A673 (cell line): Measurements from ENCODE around the gene LDLRAD3. TPM values are rescaled to one million over a fixed set of nuclear protein-coding genes. Genes with fewer than 3 reads are reported as not detected.

Experiments
- BruUV-seq: library from RNA; stranded (reverse); fragments of 400-500 nt; replicated peaks from 2 replicates; lab custom pipeline; 2021; lab: Mats Ljungman, UMichigan
- CTCF ChIA-PET: fragments of 300-600 bp; sonication (Branson Sonifier 250); formaldehyde crosslinking; loops from one replicate; lab custom pipeline; 2022; ENCODE audit warnings: antibody characterized with exemption; lab: Charles Lee
- POLR2A ChIA-PET: fragments of 300-600 bp; sonication (Branson Sonifier 250); formaldehyde crosslinking; loops from one replicate; lab custom pipeline; 2022; ENCODE audit warnings: antibody characterized with exemption; ENCODE audit not compliant: low non-redundant PET; lab: Charles Lee
- DNase-seq: peaks from one replicate; pipeline ENCODE4 v3.0.0-alpha.2; 2015; ENCODE audit warnings: low spot score
- H3K27ac ChIP-seq: fragments of 200-600 bp; sonication (generic); 2 replicates; pipeline ENCODE4 v1.5.1; 2016; ENCODE audit warnings: mixed run types, low read depth, mild to moderate bottlenecking, mixed read lengths, antibody characterized with exemption, low read length; ENCODE audit not compliant: poor library complexity, severe bottlenecking
- H3K27me3 ChIP-seq: fragments of 200-600 bp; sonication (generic); replicated peaks from 2 replicates; pipeline ENCODE4 v1.6.1; 2017; ENCODE audit warnings: mixed run types, low read depth, mild to moderate bottlenecking, mixed read lengths, antibody characterized with exemption, low read length; ENCODE audit not compliant: insufficient read depth, poor library complexity
- H3K36me3 ChIP-seq: fragments of 200-600 bp; sonication (generic); 2 replicates; pipeline ENCODE4 v1.6.1; 2016; ENCODE audit warnings: mixed run types, mild to moderate bottlenecking, mixed read lengths, antibody characterized with exemption, low read length; ENCODE audit not compliant: insufficient read depth, poor library complexity, severe bottlenecking
- H3K4me1 ChIP-seq: fragments of 200-600 bp; sonication (generic); 2 replicates; pipeline ENCODE4 v1.6.1; 2017; ENCODE audit warnings: mixed run types, mild to moderate bottlenecking, mixed read lengths, antibody characterized with exemption, low read length; ENCODE audit not compliant: insufficient read depth, poor library complexity, severe bottlenecking
- H3K4me3 ChIP-seq: fragments of 200-600 bp; sonication (generic); 2 replicates; pipeline ENCODE4 v1.5.1; 2016; ENCODE audit warnings: low read depth, mixed run types, mild to moderate bottlenecking, mixed read lengths, low read length; ENCODE audit not compliant: poor library complexity, severe bottlenecking
- H3K9me3 ChIP-seq: fragments of 200-600 bp; sonication (generic); 2 replicates; pipeline ENCODE4 v1.6.1; 2016; ENCODE audit warnings: mixed run types, low read depth, mild to moderate bottlenecking, mixed read lengths, antibody characterized with exemption, low read length; ENCODE audit not compliant: poor library complexity, severe bottlenecking
- EZH2 ChIP-seq: fragments of 200-600 bp; sonication (generic); IDR thresholded peaks from 2 replicates; pipeline ENCODE4 v1.6.1; 2017; ENCODE audit warnings: borderline replicate concordance, low read depth, mild to moderate bottlenecking, mixed read lengths, antibody characterized with exemption, low read length; ENCODE audit not compliant: poor library complexity, severe bottlenecking
- intact Hi-C: fragments of 100-400 bp; cut with micrococcal nuclease; formaldehyde crosslinking; loops from one replicate; pipeline ENCODE4 v1.10.0; 2022; ENCODE audit not compliant: unreplicated experiment
- total RNA-seq: library from RNA; stranded (reverse); gene quantifications from 2 replicates; pipeline ENCODE4 v1.2.3, GENCODE V29; 2021
- TF ChIP-seq, protein P1 (sequence below): fragments of 300-800, 200-600 bp; sonication (generic); conservative IDR thresholded peaks from 2 replicates; pipeline ENCODE4 v1.5.1; 2017; ENCODE audit warnings: low read depth, mild to moderate bottlenecking, antibody characterized with exemption, low read length, moderate library complexity, mixed read lengths

The LDLRAD3 gene
- total RNA-seq, 1 experiment from 2014 or later, result 13.1 TPM

DNA sequence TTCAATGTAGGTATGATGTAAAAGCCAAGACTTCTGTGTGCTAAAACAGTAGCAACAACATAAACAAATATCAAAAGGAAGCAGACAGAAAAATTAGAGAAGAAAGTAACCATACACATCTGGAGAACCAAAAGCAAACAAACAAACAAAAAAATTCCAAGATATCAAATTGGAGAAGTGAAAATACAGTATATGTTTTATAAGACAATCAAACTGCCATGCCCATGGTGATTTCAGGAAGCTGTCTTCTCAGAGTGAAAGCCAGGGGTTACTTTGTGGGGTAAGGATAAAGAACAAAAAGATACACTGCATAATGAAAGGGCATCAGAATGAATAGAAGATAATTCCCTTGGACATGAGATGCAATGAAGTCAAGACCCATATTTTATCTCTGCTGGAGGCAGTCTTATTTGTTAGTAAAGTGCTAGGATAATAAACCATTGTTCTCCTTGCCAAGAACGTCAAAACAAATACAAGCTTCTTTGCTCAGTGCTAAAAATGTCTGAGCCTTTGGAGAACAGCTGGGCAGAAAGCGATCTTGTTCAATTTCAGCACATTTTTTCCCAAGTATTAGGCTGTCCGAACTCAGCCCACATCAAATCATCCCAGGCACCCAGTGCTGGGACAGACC lies 38.1 kb upstream of the LDLRAD3 start:
- no TSS peak for BruUV-seq
- H3K4me3 ChIP-seq, result no peak overlapping the region
- no peaks in the 10 kb centered on the region for H3K4me1 ChIP-seq
- ChIA-PET POLR2A (no interaction called here), CTCF (no interaction called here)
- peaks cover 12% of the 10 kb centered on the region for H3K9me3 ChIP-seq
- no peaks in the 10 kb centered on the region for H3K36me3 ChIP-seq
- no peak overlapping the region for H3K27ac ChIP-seq
- intact Hi-C loops, result no loop called here
- TF ChIP-seq, protein P1, sequence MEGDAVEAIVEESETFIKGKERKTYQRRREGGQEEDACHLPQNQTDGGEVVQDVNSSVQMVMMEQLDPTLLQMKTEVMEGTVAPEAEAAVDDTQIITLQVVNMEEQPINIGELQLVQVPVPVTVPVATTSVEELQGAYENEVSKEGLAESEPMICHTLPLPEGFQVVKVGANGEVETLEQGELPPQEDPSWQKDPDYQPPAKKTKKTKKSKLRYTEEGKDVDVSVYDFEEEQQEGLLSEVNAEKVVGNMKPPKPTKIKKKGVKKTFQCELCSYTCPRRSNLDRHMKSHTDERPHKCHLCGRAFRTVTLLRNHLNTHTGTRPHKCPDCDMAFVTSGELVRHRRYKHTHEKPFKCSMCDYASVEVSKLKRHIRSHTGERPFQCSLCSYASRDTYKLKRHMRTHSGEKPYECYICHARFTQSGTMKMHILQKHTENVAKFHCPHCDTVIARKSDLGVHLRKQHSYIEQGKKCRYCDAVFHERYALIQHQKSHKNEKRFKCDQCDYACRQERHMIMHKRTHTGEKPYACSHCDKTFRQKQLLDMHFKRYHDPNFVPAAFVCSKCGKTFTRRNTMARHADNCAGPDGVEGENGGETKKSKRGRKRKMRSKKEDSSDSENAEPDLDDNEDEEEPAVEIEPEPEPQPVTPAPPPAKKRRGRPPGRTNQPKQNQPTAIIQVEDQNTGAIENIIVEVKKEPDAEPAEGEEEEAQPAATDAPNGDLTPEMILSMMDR, result no peak
- no peak for TF ChIP-seq EZH2
- no peaks in the 10 kb centered on the region for H3K27me3 ChIP-seq
- no peak for DNase-seq

DNA sequence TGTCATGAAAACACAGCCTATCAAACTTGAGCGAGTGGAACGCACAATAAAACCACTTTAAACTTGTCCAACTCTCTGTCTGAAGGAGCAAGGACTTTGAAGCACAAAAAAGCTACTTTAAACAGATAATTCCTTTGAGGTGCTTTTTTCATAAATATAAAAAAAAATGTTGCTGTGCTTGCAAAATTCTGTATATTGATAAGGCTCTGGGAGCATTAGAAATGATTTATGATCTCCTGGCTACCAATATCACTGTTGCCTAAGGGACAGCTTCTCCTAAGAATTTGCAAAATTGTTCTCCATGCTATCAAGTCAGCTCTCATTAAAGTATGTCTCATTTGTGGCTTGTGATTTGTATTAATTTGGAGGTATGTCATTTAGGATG lies 37.6 kb upstream of the LDLRAD3 start:
- TF ChIP-seq, protein P1, result no peak
- no peak for TF ChIP-seq EZH2
- no peaks in the 10 kb centered on the region for H3K27me3 ChIP-seq
- H3K36me3 ChIP-seq, result no peaks in the 10 kb centered on the region
- peaks cover 12% of the 10 kb centered on the region for H3K9me3 ChIP-seq
- no peaks in the 10 kb centered on the region for H3K4me1 ChIP-seq
- CTCF ChIA-PET, result no interaction called here
- no peak overlapping the region for H3K4me3 ChIP-seq
- no peak overlapping the region for H3K27ac ChIP-seq
- POLR2A ChIA-PET, result no interaction called here
- DNase-seq, result no peak
- no TSS peak for BruUV-seq
- intact Hi-C loops, result no loop called here

DNA sequence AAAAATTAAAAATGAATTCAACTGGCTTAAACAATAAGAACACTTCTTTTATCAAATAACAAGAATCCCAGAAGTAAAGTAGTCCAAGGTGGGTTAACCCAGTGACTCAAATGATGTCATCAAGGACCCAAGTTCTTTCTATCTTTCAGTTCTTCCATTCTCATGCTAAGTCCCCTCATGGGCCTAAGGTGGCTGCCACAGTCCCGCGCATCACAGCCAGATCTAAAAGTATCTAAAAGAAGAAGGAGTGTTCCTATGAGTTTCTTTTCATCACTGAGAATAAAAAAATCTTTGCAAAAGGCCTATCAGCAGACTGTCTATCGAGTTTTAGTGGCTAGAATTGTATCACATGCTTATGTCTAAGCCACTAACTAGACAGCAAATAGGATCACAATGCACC lies 37.2 kb upstream of the LDLRAD3 start:
- Histone ChIP-seq H3K36me3 (no peaks in the 10 kb centered on the region), H3K4me3 (no peak overlapping the region), H3K9me3 (peaks cover 12% of the 10 kb centered on the region), H3K4me1 (no peaks in the 10 kb centered on the region), H3K27me3 (no peaks in the 10 kb centered on the region), H3K27ac (no peak overlapping the region)
- no TSS peak for BruUV-seq
- TF ChIP-seq EZH2, result no peak
- TF ChIP-seq, protein P1, result no peak
- ChIA-PET POLR2A (no interaction called here), CTCF (no interaction called here)
- DNase-seq, result no peak
- intact Hi-C loops, result no loop called here
